GM19099 (cell line): ENCODE results near the gene IZUMO1.

Experiments used
- POLR2A ChIP-seq: IDR thresholded peaks from 3 replicates; pipeline ENCODE4 v1.6.1; 2011; ENCODE audit warnings: low read depth; ENCODE audit not compliant: insufficient read length; ENCODE audit errors: extremely low read depth

The IZUMO1 gene

DNA sequence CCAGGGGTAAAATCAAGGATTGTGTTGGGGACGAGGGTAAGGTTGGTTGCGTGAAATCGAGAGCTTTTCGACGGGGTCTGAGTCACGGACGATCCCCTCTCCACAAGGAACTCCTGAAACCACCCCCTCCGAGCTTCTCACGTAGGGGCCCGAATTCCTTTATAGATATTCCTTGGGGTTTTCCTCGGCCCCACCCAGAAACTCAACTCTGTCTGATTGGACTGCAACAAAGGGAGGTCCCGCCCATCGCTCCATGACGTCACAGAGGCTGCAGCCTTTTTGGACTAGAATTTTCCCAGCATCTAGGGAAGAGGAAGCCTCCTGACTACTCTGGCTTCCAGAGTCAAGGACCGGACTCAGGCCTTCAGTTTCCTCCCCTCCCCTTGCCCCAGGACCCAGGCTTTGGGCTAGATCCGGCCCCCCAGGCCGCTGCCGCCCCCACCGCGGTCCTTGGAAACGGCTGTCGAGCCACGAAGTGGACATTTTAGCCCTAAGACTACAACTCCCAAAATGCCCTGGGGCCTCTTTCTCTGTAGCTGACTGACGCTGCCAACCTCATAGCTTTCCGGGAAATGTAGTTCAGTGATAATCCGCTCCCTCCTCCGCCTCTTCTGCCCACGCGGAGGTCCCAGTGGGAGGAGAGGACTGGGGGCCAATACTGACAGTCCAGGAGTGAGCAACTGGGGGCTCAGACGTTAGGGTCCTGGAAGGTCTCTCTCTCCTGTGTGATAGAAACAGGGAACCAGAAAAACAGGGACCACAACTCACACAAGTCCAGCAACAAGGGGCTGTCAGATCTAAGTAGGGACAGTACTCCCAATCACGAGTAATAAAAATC is at the start of gene IZUMO1:
Gene IZUMO1, minus strand, starts transcription at position 172 of the 838 bp plus-strand sequence. CDS start 1,050 bp downstream, outside the sequence.
- no peak for TF ChIP-seq POLR2A

DNA sequence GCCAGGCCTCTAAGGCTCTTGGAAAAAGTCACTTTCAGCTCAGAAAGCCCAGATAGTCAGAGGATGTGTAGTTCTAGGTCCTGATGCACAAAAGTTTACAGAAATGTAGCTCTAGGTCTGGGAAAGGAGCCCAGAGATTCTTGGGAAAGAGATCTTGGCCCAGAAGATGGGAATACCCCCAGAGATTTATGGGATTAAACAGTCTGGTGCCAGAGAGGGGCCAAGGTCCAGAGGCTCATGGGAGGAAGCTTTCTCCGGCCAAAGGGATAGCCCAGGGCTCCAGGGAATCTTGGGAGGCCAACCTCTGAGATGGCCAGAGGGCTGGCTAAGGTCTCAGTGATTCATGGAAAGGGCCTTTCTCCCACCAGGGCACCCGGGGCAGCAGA is 49.0 kb upstream of the IZUMO1 start:
- TF ChIP-seq POLR2A, result no peak

DNA sequence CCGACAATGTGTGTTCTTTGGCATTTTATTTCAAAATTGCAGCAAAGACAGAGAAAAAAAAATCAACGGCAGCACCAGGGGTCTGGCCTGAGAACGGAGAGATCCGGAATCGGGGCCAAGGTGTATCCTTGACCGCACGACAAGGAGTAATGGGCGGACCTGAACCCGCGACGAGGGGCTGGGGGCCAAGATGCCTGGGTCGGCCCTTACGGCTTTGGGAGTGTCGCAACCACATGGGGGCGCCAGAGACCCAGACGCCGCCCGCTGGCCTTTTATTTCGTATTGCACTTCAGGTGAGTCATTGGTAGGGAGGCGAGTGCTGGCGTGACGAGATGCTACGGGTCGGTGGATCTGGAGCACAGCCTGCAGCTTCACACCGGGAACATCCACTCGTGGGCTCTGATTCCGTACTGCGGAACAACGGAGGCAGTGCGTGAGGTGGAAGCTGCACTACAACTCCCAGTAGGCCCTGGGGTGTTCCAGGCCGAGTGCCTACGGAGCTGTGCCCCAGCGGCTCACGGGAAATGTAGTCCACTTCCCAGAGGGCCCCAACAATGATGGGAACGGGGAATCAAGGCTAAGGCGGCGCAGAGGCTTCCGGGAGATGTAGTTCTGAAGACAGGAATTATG is 48.5 kb upstream of the IZUMO1 start:
- TF ChIP-seq POLR2A, result no peak

DNA sequence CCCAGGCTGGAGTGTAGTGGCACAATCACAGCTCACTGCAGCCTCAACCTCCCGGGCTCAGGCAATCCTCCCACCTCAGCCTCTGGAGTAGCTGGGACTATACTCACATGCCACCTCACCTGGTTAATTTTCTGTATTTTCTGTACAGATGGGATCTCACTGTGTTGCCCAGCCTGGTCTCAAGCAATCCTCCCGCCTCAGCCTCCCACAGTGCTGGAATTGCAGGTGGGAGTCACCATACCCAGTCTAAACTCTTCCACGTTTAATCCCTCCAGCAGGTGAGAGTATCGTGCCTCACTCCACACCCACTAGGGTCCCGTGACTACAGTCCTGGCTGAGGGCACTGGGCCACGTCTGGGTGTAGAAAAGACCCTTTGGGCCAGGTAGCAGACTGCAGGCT is 47.6 kb upstream of the IZUMO1 start:
- TF ChIP-seq POLR2A, result no peak

DNA sequence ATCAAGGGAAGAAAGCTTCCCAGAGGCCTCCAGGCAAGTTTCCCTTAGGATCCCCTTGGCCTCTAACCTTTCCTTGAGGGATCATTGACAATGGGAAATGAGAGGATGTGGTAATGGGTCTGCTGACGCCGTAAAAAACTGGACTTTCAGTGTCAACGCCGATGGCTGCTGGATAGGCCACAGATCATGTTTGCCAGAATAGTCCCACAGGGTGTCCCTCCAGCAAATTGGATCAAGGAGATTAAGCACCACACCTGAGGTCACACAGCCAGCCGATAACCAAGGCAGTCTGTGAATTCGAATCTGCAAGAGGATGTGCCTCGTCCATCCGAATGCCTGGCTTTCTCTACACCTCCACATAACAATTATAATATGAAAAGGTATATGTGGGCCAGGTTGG is 46.6 kb upstream of the IZUMO1 start:
- no peak for TF ChIP-seq POLR2A

DNA sequence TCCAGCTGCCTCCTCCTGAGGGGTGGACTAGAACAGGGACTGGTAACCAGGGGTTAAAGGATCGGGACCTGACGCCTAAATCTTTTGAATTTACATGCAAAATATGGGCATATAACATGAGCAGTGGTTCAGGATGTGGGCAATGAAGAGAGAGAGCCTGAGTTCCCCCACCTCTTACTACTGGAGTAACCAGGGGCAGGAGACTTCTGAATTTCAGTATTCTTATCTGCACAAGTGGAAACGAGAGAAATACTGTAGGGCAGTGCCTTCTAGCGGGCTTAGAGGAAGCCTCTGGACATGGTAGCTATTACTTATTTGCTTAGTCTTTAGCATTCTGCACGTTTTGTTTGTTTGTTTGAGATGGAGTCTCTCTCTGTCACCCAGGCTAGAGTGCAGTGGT is 37.8 kb upstream of the IZUMO1 start:
- TF ChIP-seq POLR2A, result no peak

DNA sequence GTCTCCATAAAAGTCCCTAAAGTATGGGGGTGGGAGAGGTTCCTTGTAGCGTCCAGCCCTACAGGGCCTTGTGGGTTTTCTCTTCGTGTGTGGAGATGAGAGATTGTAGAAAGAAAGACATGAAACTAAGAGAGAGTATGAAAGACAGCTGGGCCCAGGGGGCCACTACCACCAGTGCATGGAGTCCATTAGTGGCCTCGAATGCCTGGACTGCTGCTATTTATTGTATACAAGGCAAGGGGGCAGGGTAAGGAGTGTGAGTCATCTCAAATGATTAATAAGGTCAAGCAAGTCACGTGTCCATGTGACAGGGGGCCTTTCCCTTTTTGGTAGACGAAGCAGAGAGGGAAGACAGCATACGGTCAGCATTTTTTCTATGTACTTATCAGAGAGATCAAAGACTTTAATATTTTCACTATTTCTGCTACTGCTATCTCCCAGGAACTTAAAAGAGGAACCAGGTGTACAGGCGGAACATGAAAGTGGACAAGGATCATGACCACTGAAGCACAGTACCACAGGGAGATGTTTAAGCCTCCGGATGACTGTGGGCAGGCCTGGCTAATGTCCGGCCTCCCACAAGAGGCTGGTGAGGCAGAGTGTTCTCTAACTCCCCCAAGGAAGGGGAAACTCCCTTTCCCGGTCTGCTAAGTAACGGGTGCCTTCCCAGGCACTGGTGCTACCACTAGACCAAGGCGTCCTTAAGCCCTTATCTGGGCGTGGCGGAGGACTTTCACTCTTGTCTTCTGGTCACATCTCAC is 34.1 kb upstream of the IZUMO1 start:
- no peak for TF ChIP-seq POLR2A

DNA sequence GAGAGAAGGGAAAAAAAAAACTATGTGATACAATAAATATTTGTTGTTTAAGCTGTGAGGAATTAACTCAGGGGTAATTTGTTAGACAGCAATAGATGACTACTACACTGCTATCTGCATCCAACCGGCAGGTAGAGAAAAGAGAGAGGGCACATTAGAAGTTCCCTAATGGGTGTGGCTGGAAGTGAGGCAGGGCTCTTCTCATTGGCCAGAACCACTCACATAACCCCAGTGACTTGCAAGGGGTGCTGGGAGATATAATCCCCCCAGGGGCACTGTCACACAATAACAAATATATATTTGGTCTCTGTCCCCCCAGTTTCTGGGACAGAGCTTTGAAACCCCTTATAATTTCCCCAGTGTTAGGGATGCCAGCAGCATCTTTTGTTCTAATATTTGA is 32.9 kb upstream of the IZUMO1 start:
- no peak for TF ChIP-seq POLR2A

DNA sequence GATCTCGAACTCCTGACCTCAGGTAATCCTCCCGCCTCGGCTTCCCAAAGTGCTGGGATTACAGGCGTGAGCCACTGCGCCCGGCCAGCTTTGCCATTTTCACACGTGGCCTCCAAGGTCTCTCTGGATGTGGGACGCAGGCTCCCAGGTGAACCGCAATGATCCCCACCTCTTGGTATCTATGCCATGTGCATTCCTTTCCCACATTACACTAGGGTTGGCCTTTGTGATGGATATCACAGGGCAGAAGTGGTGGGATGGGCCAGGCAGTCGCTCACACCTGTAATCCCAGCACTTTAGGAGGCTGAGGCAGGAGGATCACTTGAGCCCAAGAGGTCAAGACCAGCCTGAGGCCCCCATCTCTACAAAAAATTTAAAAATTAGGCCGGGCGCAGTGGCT is 31.0 kb upstream of the IZUMO1 start:
- TF ChIP-seq POLR2A, result no peak

DNA sequence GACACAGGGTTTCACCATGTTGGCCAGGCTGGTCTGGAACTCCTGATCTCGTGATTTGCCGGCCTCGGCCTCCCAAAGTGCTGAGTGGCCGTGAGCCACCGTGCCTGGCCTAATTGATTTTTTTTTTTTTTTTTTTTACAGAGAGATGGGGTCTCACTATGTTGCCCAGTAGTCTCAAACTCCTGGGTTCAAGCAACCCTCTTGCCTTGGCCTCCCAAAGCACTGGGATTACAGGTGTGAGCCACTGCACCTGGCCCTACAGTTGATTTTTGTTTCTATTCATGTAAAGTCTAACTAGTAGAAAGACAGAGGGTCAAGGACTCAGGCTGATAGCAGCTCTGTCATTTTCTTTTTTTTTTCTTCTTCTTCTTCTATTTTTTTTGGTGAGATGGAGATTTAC is 30.4 kb upstream of the IZUMO1 start:
- no peak for TF ChIP-seq POLR2A

DNA sequence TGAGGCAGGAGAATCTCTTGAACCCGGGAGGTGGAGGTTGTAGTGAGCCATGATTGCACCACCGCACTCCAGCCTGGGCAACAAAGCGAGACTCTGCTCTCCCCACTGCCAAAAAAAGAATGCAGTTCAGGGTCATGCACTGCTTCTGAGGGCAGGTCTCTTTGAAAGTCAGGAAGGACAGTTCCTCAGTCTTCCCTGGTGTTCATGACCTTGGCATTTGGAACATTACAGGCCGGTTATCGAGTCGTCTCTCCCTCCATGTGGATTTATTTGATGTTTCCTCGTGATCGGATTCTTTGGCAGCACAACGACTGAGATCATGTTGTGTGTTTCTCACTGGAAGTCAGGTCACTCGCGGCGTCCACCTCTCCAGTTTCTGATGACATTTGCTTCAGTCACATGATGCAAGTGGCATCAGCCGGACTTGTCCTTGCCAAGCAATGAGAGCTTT is 25.8 kb upstream of the IZUMO1 start:
- no peak for TF ChIP-seq POLR2A

DNA sequence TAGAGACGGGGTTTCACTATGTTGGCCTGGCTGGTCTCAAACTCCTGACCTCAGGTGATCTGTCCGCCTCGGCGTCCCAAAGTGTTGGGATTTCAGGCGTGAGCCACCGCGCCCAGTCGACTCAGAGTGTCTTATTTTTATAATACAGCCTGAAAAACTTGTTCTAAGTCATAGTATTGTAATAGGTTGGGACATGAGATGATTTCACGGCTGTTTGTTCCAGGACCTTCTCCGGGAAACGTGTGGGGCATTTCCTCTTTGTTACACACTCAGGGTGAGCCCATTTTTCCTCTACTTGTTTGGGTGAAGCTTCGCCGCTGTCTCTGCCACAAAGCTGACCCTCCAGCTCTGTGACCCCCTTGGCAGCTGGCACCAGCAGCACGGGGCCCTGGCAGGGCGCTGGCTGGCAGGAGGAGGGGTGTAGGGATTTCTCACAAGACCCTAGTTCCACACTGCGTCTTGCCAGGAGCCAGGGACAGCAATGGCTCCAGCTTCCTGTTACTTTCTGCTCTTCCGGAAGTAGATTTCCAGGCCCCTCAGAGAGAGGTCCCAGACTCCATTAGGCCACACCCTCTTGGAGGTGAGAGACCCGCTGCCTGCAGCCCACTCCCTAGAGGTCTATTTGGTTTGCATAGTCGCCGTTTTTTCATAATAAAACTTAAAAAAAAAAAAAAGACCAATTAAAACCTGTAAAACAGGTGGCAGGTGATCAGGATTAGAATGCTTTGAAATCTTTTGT is 24.2 kb upstream of the IZUMO1 start:
- no peak for TF ChIP-seq POLR2A

DNA sequence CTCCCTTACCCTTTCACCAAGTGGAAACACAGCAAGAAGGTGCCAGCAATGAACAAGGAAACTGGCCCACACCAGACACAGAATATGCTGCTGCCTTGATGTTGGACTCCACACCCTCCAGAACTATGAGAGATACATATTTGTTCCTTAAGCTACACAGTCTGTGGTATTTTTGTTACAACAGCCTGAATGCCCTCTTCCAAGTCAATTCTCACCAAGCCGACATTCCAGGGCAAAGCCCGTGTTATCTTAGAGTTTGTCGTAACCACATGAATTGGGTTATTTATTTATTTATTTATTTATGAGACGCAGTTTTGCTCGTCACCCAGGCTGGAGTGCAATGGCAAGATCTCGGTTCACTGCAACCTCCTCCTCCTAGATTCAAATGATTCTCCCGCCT is 23.6 kb upstream of the IZUMO1 start:
- no peak for TF ChIP-seq POLR2A

DNA sequence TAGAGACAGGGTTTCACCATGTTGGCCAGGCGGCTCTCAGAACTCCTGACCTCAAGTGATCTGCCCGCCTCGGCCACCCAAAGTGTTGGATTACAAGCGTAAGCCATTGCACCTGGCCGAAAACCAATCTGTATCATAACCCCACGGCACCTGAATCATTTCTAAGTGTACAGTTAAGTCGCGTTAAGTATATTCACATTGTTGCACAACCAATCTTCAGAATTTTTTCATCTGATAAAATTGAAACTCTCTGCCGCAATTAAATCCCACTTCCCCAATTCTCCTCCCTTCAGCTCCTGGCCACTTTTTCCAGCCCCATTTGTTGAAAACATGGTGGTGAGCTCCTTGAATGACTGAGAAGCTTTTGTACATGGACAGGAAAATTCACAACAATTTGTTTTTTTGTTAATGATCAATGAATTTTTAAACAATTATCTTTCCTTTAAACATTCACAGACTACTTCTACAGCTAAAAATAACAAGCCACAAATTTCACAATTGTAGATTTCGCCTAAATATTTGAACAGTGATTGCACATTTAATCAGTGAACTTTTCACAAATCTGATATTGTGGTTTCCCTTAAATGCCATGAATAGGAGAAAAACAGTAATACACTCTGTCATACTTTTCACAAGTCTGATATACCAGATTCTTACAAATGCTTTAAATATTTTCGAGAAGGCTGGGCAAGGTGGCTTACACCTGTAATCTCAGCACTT is 22.4 kb upstream of the IZUMO1 start:
- TF ChIP-seq POLR2A, result no peak
